NCI-H345 treated with DMSO at 0.1 percent for 48 hours (cell line): Measurements from ENCODE around the gene PRR30.
"Not testable (repeated sequence)": the region's sequence is repeated elsewhere in the genome, so short reads cannot be mapped to it uniquely, and the experiment has no call there.

Source experiments
- DNase-seq: peaks from one replicate; lab custom pipeline; 2025; ENCODE audit not compliant: unreplicated experiment; lab: John Stamatoyannopoulos, UW

Gene PRR30

DNA sequence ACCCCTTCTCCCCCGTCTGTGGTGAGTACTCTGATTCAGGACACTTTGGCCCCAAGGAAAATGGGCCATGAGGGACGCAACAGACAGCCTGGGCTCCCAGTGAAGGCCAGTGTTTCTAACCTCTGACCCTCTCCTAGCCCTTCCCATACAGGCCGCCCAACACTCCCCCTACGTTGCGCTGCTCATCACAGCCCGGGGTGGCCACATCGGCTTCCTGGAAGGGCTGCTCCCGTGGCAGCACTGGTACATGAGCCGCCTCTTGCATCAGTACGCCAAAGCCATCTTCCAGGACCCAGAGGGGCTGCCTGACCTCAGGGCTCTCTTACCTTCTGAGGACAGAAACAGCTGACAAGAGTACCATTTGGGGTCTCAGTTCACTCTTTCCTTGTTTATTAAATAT lies 8.8 kb downstream of the PRR30 start:
- no peak for DNase-seq

DNA sequence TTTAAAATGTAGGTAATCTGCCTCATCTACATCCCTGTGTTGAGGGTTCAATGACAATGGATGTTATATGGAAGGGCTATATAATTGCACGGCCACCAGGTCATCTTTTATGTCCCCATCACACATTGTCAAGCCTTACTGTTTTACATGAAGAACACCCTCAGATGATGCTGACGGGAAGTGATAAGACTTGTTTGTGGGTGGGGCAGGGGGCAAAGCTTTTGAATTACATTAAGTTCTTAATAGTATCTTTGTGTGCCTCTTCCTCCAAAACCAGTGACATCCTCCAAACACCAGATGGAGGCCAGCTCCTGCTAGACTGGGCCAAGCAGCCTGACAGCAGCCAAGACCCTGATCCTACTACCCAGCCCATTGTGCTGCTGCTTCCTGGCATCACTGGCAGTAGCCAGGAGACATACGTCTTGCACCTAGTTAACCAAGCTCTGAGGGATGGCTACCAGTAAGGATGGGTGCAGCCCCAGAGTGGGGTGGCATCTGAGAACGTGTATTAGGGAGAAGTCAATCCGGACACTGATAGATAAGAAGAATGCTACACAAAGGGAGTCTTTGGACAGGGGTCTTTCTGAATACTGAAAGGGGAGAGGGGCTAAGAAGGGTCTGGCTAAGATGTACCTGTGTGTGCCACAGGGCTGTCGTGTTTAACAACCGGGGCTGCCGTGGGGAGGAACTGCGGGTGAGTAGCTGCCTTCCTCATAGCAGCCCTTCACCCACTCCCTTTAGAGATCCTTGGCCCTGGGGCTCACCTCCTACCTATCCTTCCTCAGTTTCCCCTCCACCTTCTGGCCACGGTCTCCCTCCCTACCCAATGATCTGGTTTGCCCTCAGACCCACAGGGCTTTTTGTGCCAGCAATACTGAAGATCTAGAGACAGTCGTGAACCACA lies 10.3 kb downstream of the PRR30 start:
- DNase-seq: no peak

DNA sequence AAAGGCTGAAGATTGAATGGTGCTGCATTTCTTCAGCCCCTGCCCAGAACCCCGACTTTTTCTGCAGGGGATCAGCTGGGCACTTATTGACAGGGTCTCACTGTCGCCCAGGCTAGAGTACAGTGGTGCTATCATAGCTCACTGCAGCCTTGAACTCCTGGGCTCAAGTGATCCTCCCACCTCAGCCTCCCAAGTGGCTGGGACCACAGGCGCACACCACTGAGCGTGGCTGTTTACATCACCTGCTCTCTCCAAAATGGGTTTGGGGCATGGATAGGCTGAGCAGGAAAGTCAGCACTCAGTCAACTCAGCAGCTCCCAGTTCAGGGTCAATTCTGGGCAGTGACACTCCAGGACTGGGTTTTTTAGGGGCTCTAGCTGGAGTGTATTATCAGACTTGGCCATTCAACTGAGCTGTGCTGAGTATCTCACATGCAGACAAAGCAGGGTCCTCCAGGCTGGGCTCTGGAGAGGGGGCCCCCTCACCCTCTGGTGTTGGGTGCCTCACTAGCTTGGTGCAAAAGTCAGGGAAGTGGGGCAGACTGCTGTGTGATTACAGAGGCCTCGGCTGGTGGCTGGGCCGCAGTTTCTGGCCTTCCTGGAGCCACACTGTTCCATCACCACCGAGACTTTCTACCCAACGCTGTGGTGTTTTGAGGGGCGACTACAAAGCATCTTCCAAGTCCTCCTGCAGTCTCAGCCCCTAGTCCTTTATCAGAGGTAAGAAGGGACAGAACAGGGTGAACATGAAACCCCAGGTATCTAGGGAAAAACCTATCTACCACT lies 11.1 kb downstream of the PRR30 start:
- no peak for DNase-seq

DNA sequence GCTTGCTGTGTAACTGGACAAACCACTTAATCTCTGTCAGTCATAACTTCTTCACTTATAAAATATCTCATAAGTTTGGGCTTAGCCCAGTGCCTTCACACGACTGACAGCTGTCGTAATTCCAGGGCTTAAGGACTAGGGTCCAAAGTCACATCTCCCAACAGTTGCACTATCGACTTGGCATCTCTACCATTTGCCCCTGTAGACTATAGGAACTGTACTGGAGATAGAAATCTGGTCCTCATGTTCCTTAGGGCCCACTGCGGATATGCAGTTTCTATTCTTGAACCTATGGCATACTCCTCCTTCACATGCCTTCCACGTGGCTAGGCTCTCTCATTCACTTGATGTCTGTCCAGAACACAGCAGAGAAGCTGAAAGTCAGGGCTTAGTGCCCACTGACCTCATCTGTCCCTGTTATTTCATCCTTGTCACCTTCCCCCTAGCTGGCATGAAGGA lies 12.9 kb downstream of the PRR30 start:
- DNase-seq: no peak

DNA sequence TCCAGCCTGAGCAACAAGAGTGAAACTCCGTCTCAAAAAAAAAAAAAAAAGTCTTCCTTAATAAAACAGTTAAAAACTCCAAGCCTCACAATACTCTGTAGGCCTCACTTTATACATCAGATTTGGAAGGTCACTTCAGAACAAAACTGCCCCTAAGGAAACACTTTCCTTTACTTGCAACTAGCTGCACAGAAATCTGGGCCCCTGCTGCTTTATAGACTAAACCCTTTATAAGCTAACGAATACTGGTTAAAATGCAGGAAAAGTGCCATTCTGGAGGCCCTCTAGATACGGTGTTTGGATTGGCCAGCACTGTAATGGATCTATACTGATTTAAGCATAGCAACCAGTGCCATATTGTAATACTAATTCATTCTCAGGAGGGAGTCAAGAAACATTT lies 14.1 kb downstream of the PRR30 start:
- no peak for DNase-seq

DNA sequence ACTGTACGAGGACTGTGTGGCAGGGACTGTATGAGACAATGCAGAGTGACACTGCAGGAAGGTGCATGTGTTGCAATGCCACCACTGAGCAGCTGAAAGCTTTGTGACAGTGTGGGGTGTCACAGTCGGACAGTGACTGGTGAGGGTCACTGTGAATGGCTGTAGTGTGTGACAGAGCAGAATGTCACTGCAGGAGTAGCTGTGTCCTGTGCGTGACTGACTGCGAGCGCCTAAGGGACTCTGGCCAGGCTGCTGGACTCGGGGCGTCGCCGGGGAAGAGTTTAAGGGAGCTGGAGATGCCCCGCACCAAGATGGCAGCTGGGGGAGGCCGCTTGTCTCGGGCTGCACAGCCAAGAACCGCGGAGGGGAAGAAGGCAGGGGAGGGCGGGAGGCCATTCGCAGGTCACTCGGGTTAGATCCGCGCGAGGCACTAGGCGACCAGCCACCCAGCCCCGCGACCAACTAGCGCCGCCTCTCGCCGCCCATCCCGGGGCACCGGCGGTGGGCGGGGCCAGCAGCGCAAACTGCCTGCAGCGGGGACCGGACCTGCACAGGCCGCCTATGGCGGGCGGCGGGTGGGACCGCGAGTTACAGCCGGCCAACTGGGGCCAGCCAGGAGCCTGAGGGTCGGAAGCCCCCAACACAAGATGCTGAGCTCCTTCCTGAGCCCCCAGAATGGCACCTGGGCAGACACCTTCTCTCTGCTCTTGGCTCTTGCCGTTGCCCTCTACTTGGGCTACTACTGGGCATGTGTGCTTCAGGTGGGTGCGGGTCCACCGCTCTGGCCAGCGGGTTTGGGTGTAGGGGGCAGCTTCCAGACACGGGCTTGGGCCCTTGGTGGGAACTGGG lies 15.7 kb downstream of the PRR30 start, which contains the start of gene ABHD1:
TSS of gene ABHD1 (plus strand) at position 514 of the 849 bp plus-strand sequence. CDS start at position 648, 134 bp downstream.
- peak; percentile 17 for DNase-seq

DNA sequence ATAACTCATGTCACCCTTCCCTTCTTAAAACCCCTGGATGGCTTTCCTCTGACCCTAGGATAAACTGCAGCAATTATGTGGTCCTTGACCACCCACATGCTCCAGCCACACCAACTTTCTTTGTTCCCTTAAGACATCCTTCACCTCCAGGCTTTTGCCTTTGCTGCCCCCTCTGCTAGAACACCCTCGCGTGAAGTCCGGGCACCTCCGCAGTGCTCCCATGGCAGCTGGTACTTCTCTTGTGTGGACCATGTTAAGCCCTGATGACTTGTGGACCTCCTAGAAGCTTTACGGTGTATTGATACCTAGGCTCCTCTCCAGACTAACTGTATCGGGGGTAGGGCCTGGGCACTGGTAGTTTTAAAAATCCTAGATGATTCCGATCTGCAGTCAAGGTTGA lies 16.4 kb downstream of the PRR30 start:
- no peak for DNase-seq

DNA sequence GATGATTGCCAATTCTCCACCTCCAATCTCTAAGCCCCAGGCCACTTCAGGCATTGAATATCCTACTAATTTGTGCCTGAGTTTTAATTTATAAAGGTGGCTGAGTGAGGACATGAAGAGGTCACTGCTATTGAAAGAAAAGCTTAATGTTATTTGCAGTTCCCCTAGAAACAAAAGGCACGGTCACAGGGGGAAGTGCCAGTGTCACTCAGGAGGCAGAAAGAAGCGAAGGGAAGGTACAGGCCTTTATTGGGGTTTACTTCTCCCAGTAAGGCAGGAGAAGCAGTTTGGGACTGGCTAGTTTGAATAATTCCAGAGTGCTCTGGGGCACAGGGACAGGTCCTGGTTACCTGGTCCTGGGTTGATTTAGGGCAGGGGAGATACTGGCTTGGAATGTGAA lies 17.3 kb downstream of the PRR30 start:
- DNase-seq: no peak

DNA sequence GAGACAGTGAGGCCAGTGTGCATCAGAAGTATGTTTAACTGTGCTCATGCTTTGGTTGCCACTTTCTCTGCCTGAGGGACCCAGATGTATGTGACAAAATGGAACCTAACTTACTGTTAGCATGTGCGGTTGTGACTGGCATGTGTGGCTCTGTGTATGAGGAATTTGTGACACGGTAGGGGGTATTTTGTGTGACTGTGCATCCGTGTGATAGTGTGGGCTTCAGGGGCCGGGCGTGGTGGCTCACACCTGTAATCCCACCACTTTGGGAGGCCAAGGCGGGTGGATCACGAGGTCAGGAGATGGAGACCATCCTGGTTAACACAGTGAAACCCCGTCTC lies 19.9 kb downstream of the PRR30 start:
- DNase-seq: not testable (repeated sequence)

DNA sequence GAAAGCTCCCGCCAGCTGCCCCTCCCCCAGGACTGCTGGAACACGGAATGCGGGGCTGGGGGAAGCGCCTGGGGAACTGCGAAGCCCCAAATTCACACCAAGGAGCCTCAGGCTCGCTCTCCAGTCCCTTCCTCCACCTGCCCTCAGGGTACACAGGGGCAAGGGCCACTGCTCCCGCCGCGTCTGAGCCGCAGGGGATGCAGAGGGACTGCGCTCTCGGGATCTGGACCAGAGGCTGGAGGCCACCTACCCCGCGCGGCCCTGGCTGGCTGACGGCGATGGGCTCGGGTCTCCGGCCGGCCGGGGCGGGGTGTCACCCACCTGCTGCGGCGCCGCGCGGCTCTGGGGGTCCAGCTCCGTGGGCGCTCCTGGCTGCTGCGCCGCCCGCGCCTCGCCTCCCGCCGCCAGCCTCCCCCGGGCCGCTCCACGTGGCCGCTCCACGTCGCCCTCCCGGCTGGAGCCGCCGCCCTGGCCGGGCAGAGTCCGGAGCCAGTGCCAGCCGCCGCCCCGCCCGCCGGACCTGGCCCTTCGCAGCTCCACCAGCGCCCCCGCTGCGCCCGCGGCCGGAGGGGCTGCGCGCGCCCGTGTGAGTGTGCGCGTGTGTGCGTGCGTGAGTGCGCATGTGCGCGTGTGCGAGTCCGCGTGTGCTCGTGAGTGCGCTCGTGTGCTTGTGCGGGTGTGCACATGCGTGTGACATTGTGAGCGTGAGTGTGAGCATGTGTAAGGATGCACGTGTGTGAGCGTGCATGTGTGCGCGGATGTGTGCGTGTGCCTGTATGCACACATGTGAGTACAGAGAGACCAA lies 20.5 kb downstream of the PRR30 start, which contains the start of gene CGREF1:
TSS of gene CGREF1 (minus strand) at position 604 of the 805 bp plus-strand sequence. CDS start 14,762 bp downstream, outside the sequence.
- DNase-seq: no peak

DNA sequence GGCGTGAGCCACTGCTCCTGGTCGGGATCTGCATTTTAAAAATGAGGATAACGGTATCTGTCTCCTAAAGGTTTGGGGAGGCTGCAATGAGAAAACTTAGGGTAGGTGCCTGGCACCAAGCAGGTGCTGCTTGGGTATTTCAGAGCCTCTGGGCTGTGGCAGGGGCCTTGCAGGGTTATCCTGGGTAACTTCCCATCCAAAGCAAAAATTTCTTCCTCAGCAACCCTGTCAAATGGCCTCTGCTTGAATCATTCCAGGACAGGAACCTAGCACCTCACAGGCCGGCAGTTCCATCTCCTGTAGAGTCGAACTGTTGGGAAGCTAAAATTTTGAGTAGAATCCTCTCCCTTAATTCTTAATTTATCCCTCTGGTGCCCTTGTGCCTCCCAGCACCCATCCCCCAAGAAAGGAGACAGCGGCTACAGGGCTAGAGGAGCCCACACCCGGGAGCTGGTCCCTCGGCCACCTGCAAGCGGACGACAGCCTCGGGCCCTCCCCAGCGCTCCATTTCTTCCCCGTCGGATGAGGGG lies 21.1 kb downstream of the PRR30 start:
- no peak for DNase-seq

DNA sequence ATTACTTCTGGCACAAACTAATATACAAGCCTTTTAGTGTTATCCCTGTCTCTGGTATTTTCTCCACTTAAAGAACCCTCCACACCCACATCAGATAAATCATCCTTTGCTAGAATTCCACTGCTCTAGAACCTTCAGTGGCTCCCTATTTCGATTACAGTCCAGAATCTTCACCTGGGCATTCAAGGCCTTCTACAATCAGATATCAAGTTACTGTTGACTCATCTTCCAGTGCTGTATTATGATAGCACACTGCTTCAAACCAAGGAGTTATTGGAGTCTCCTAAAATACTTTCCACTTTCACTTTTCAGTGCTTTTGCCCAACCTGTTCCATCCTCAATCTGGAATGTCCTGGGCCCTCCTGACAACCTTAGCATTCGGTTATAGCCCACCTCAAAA lies 23.7 kb downstream of the PRR30 start:
- DNase-seq: no peak

DNA sequence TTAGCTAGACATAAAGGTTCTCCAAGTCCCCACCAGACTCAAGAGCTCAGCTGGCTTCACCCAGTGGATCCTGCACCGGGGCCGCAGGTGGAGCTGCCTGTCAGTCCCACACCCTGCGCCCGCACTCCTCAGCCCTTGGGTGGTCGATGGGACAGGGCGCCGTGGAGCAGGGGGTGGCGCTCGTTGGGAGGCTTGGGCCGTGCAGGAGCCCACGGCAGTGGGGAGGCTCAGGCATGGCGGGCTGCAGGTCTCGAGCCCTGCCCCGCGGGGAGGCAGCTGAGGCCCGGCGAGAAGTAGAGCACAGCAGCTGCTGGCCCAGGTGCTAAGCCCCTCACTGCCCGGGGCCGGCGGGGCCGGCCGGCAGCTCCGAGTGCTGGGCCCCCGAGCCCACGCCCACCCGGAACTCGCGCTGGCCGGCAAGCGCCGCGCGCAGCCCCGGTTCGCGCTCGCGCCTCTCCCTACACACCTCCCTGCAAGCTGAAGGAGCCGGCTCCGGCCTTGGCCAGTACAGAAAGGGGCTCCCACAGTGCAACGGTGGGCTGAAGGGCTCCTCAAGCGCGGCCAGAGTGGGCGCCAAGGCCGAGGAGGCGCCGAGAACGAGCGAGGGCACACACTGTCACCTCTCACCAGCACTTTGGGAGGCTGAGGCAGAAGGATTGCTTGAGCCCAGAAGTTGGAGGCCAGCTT lies 27.7 kb downstream of the PRR30 start:
- not testable (repeated sequence) for DNase-seq

DNA sequence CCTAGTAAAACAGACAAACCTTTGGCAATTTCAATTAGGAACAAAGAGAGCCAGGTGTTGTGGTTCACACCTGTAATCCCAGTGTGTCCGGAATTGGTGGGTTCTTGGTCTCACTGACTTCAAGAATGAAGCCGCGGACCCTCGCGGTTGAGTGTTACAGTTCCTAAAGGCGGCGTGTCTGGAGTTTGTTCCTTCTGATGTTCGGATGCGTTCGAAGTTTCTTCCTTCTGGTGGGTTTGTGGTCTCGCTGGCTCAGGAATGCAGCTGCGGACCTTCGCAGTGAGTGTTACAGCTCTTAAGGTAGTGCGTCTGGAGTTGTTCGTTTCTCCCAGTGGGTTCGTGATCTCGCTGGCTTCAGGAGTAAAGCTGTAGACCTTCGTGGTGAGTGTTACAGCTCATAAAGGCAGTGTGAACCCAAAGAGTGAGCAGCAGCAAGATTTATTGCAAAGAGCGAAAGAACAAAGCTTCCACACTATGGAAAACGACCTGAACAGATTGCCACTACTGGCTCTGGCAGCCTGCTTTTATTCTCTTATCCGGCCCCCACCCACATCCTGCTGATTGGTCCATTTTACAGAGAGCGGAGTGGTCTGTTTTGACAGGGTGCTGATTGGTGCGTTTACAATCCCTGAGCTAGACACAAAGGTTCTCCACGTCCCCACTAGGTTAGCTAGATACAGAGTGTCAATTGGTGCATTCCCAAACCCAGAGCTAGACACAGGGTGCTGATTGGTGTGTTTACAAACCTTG lies 28.4 kb downstream of the PRR30 start:
- not testable (repeated sequence) for DNase-seq

DNA sequence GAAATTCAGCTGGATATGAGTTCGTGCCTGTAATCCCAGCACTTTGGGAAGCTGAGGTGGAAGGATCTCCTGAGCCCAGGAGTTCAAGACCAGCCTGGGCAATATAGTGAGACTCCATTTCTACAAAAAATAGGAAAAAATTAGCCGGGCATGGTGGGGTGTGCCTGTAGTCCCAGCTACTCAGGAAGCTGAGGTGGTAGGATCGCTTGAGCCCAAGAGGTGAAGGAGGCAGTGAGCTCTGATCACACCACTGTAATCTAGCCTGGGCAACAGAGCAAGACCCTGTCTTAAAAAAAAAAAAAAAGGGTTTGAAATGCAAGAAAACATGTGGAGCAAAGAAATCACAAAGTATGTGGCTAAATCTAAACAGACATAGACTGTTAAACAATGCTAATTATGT lies 30.1 kb downstream of the PRR30 start:
- no peak for DNase-seq

DNA sequence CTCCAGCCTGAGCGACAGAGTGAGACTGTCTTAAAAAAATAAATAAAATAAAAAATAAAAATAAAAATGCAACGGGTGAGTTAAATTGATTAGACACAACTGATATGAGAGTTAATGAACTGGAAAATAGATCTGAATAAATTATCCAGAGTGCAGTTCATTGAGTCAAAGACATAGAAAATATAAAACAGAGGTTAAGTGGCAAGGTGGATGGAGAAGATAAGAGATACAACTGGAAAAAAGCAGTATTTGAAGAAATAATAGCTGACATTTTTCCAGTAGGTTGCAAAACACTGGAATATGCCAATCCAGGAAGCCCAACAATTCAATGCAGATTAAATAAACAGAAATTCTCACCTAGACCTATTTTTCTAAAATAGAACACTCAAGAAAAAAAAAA lies 31.0 kb downstream of the PRR30 start:
- no peak for DNase-seq

DNA sequence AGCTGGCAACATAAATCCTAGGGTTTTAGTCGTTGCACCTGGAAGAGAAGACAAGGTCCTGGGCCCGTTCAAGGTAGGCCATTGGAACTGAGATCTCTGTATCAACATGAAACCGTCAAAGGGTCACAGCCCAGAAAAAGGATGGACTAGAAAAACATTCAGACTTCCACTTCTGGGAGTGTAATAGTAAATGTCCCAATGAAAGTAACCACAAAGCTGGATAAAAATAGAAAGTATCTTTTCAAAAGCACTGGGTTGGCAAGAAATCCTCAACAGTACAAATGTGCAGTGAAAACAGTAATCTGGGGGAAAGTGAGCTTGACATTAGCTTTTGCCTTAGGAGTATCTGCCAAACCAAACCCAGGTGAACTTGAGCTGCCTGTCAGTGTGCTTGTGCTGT lies 33.2 kb downstream of the PRR30 start:
- DNase-seq: no peak

DNA sequence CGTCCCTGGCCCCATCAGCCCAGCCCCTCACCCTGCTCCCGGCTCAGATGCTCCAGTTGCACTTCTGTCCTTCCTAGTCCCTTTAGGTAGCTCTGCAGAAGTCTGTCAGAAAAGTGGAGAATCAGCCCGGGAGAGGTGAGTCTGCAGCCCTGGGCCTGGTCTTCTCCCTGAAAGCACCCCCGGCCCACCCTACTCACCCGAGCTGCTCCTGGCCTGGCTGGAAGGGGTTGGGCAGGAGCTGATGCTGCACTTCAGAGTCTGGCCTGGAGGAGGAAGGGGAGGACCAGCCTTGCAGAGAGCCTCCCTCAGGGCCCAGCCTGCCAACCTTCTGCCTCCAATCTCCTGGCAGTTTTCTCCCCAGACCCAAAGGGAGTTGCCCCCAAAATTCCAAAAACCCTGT lies 36.9 kb downstream of the PRR30 start:
- DNase-seq: no peak

DNA sequence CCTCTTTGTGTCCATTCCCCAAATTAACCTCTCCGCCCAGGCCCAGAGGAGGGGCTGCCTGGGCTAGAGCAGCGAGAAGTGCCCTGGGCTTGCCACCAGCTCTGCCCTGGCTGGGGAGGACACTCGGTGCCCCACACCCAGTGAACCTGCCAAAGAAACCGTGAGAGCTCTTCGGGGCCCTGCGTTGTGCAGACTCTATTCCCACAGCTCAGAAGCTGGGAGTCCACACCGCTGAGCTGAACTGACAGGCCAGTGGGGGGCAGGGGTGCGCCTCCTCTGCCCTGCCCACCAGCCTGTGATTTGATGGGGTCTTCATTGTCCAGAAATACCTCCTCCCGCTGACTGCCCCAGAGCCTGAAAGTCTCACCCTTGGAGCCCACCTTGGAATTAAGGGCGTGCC lies 39.2 kb downstream of the PRR30 start:
- DNase-seq: no peak
